ENCODE measurements around the gene FBXO15.
A peak's percentile ranks its signal among the peaks of the same experiment; 100 is the strongest.

Gene FBXO15

GRCh38 chr18:74092922-74093321, 54.7 kb downstream of the FBXO15 start:
- TF ChIP-seq, protein P1, sequence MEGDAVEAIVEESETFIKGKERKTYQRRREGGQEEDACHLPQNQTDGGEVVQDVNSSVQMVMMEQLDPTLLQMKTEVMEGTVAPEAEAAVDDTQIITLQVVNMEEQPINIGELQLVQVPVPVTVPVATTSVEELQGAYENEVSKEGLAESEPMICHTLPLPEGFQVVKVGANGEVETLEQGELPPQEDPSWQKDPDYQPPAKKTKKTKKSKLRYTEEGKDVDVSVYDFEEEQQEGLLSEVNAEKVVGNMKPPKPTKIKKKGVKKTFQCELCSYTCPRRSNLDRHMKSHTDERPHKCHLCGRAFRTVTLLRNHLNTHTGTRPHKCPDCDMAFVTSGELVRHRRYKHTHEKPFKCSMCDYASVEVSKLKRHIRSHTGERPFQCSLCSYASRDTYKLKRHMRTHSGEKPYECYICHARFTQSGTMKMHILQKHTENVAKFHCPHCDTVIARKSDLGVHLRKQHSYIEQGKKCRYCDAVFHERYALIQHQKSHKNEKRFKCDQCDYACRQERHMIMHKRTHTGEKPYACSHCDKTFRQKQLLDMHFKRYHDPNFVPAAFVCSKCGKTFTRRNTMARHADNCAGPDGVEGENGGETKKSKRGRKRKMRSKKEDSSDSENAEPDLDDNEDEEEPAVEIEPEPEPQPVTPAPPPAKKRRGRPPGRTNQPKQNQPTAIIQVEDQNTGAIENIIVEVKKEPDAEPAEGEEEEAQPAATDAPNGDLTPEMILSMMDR (IDR thresholded peaks at IDR 0.05; ENCODE audit: low read depth, low read length): no peak
- no peak for DNase-seq (ENCODE audit: extremely low read depth, low read depth)

GRCh38 chr18:74084184-74084855, 63.3 kb downstream of the FBXO15 start:
- no peak for DNase-seq (ENCODE audit: extremely low read depth, low read depth)
- TF ChIP-seq, protein P1 (IDR thresholded peaks at IDR 0.05; ENCODE audit: low read depth, low read length): no peak

DNA sequence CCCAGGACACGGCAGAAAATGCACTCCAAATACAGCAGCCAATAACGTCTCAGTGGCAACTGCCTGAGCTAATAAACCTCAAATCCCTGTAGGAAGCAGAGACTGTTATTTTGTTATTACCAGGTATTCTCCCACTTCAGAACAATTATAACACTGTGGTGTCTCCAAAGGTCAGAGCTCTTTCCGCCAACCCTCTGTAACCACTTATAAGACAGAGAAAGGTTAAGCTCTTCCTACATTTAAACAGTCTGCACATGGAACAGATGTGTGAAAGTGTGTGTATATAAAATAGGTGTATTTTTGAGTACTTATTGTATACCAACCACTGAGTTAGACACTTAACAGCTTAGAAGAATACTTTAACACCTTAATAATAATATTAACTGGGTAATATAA, 64.1 kb downstream of the FBXO15 start:
- no peak for DNase-seq (ENCODE audit: extremely low read depth, low read depth)
- TF ChIP-seq, protein P1 (IDR thresholded peaks at IDR 0.05; ENCODE audit: low read depth, low read length): no peak

- TF ChIP-seq, protein P1 (IDR thresholded peaks at IDR 0.05; ENCODE audit: low read depth, low read length): no peak
- no peak for DNase-seq (ENCODE audit: extremely low read depth, low read depth)
These were observed 64.7 kb downstream of the FBXO15 start for GRCh38 chr18:74082742-74083556.

DNA sequence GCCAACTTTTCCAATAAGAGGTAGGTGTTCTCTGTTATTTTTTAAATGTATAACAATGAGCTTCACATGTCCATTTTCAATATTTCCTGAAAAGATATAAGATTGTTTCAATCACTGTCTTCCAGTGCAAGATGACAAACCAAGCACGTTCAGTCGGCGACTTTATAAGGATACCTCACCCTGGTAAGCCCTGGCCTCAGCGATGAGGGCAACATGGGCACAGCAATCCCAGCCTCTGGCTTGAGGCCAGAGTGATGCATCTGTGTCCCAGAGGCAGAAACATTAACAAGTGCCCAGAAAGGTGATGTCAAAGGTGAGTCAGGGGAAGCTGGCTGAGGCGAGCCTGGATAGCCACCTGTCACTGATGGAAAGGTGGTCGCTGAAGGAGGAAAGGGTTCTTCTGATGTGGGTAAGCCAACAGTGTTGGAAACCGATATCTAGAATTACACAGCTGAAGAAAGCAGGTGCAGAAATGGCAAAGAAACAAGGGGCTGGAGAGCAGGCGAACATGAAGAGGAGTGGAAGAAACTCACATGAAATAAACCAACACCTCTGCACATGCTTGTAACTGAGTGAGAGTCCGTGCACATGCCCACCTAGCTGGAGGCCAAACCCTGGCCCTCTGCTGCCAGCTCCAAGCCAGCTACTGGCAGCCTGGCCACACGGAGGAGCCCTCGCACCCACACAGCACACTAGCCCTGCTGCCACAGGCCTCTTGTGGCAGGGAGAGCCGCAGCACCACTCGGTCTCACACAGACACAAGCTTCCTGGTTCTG, 65.5 kb downstream of the FBXO15 start:
- TF ChIP-seq, protein P1 (IDR thresholded peaks at IDR 0.05; ENCODE audit: low read depth, low read length): peak; percentile 34
- DNase-seq (ENCODE audit: extremely low read depth, low read depth): peak; percentile 8

DNA sequence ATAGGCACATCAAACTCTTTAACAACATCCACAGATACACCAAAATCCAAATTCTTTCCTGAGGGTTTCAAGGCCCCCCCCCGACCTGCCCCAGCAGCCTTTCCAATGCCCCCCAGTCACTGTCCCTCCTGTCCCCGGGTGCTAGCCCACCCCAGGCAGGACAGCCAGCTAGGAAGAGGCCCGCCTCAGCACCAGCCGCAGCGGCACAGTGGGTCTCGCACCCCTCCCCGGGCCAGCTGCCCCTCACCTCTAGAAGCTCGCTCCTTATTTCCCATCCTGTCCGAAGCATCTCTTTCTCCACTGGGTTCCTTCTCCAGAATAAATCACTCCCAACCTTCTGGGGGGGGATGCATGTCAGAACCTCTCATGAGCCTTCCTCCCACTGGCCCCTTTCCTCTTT, 69.4 kb downstream of the FBXO15 start:
- no peak for DNase-seq (ENCODE audit: extremely low read depth, low read depth)
- TF ChIP-seq, protein P1 (IDR thresholded peaks at IDR 0.05; ENCODE audit: low read depth, low read length): no peak

All from AG09319 (cell line).